ENCODE results near the gene HSPB8. TPM values are rescaled to one million over a fixed set of nuclear protein-coding genes. Genes with fewer than 3 reads are reported as not detected.

HSPB8 gene
- total RNA-seq, 1 donor from 2014 or later = 512 TPM

DNA sequence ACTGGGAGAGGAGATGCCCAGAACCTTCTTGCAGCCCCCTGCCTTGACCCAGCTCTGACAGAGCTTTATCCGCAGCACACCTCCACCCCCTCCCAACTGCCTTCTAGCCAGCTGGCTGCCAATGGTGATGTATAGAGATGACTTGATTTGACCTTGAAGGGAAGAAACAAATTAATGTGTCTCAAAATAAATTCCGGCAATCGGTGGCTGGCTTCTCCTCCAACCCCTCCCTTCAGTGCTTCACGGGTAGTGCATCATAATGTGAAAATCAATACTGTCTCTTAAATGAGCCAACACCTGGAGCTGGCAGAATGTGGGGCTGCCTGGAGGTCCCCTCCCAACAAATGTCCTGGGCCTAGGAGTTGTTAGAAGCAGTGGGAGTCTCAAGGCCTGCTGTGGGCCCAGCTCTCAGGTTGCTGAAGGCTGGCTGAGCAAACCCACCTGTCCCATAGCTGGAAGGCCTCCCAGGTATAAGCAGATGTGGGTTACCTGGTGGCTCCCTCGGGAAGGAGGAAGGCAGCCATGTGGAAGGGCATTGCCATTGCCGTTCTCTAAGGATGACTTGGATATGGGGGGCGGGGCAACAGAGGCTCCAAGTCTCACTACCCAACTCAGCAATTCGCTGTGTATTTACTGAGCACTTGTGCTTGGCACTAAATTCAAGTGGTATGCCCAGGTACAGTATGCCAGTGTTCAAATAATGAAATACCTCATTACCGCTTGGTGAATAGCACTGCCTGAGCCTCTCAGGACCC, 23.2 kb downstream of the HSPB8 start:
- intact Hi-C loops (cut with micrococcal nuclease) = no loop called here
- peak overlapping the region; percentile 85 for H3K27ac ChIP-seq (replicated peaks)
- no peak overlapping the region for H3K4me3 ChIP-seq
- no peaks in the 10 kb centered on the region for H3K36me3 ChIP-seq
- no peaks in the 10 kb centered on the region for H3K27me3 ChIP-seq (ENCODE audit: low read depth)
- TF ChIP-seq, protein P1, sequence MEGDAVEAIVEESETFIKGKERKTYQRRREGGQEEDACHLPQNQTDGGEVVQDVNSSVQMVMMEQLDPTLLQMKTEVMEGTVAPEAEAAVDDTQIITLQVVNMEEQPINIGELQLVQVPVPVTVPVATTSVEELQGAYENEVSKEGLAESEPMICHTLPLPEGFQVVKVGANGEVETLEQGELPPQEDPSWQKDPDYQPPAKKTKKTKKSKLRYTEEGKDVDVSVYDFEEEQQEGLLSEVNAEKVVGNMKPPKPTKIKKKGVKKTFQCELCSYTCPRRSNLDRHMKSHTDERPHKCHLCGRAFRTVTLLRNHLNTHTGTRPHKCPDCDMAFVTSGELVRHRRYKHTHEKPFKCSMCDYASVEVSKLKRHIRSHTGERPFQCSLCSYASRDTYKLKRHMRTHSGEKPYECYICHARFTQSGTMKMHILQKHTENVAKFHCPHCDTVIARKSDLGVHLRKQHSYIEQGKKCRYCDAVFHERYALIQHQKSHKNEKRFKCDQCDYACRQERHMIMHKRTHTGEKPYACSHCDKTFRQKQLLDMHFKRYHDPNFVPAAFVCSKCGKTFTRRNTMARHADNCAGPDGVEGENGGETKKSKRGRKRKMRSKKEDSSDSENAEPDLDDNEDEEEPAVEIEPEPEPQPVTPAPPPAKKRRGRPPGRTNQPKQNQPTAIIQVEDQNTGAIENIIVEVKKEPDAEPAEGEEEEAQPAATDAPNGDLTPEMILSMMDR (IDR thresholded peaks at IDR 0.05; ENCODE audit: borderline replicate concordance) = no peak
- DNase-seq = no peak
- peaks cover 46% of the 10 kb centered on the region for H3K4me1 ChIP-seq
- H3K9me3 ChIP-seq (replicated peaks) = no peaks in the 10 kb centered on the region

- no peak for DNase-seq
- peak overlapping the region; percentile 85 for H3K27ac ChIP-seq (replicated peaks)
Measured at GRCh38 chr12:119202544-119202943, 23.8 kb downstream of the HSPB8 start.

GRCh38 chr12:119204131-119204530, 25.4 kb downstream of the HSPB8 start:
- Histone ChIP-seq H3K4me1 (peaks cover 60% of the 10 kb centered on the region), H3K27me3 (ENCODE audit: low read depth) (no peaks in the 10 kb centered on the region), H3K27ac (replicated peaks) (peak overlapping the region; percentile 85), H3K36me3 (no peaks in the 10 kb centered on the region), H3K9me3 (replicated peaks) (no peaks in the 10 kb centered on the region), H3K4me3 (no peak overlapping the region)
- TF ChIP-seq, protein P1 (IDR thresholded peaks at IDR 0.05; ENCODE audit: borderline replicate concordance) = no peak
- intact Hi-C loops (cut with micrococcal nuclease) = no loop called here
- no peak for DNase-seq

More at GRCh38 chr12:119202544-119202943, 23.8 kb downstream of the HSPB8 start:
- Histone ChIP-seq H3K9me3 (replicated peaks) (no peaks in the 10 kb centered on the region), H3K4me1 (peaks cover 52% of the 10 kb centered on the region), H3K27me3 (ENCODE audit: low read depth) (no peaks in the 10 kb centered on the region), H3K4me3 (no peak overlapping the region), H3K36me3 (no peaks in the 10 kb centered on the region)
- TF ChIP-seq, protein P1 (IDR thresholded peaks at IDR 0.05; ENCODE audit: borderline replicate concordance) = no peak
- intact Hi-C loops (cut with micrococcal nuclease) = no loop called here

DNA sequence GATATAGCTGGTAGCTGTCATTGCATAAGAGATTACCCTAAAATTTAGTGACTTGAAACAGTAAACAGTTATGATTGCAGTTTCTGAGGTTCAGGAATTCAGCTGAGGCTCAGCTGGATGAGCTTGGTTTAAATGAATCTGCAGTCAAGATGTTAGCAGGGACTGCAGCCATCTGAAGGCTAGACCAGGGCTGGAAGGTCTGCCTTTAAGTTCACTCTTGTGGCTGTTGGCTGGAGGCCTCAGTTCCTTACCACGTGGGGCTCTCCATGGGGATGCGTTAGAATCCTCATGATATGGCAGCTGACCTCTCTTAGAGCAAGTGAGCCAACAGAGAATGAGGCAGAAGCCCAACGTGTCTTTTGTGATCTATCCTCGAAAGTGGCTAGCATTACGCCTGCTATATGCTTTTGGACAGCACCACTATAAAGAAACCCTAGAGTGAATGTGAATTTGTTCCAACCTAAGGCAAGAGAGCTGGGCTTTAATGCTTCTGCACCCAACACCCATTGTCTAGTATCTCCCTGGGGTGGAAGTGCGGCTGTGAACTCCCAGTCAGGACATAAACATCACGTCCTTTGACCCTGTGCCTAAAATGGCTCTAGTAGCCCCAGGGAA, 26.0 kb downstream of the HSPB8 start:
- Histone ChIP-seq H3K4me1 (peaks cover 62% of the 10 kb centered on the region), H3K36me3 (no peaks in the 10 kb centered on the region), H3K27me3 (ENCODE audit: low read depth) (no peaks in the 10 kb centered on the region), H3K27ac (replicated peaks) (peak overlapping the region; percentile 85), H3K9me3 (replicated peaks) (no peaks in the 10 kb centered on the region), H3K4me3 (no peak overlapping the region)
- intact Hi-C loops (cut with micrococcal nuclease) = no loop called here
- TF ChIP-seq, protein P1 (IDR thresholded peaks at IDR 0.05; ENCODE audit: borderline replicate concordance) = no peak
- DNase-seq = no peak

- H3K4me1 ChIP-seq = peaks cover 62% of the 10 kb centered on the region
- no peaks in the 10 kb centered on the region for H3K36me3 ChIP-seq
- H3K27ac ChIP-seq (replicated peaks) = peak overlapping the region; percentile 60
- intact Hi-C loops (cut with micrococcal nuclease) = no loop called here
- no peaks in the 10 kb centered on the region for H3K27me3 ChIP-seq (ENCODE audit: low read depth)
- no peak for DNase-seq
- TF ChIP-seq, protein P1 (IDR thresholded peaks at IDR 0.05; ENCODE audit: borderline replicate concordance) = no peak
- no peak overlapping the region for H3K4me3 ChIP-seq
- H3K9me3 ChIP-seq (replicated peaks) = no peaks in the 10 kb centered on the region
Measured at GRCh38 chr12:119206348-119207062, 27.8 kb downstream of the HSPB8 start.

Measured in left ventricle myocardium inferior (tissue), 1 donor.